GM12864 (cell line): Measurements from ENCODE around the gene ARL4D.
A peak's percentile ranks its signal among the peaks of the same experiment; 100 is the strongest.

ENCODE experiments used
- DNase-seq: peaks from one replicate; pipeline ENCODE4 v3.0.0-alpha.2; 2011; ENCODE audit warnings: low read depth
- H3K4me3 ChIP-seq: 2 replicates; pipeline ENCODE4 v1.5.1; 2011; ENCODE audit warnings: mild to moderate bottlenecking, low read depth, low read length, control low read depth
- TF ChIP-seq, protein P1 (sequence below): IDR thresholded peaks from 2 replicates; pipeline ENCODE4 v1.5.1; 2011; ENCODE audit warnings: low read depth, mild to moderate bottlenecking, moderate library complexity, low read length, control low read depth, inconsistent platforms; ENCODE audit errors: missing control alignments

Gene ARL4D

DNA sequence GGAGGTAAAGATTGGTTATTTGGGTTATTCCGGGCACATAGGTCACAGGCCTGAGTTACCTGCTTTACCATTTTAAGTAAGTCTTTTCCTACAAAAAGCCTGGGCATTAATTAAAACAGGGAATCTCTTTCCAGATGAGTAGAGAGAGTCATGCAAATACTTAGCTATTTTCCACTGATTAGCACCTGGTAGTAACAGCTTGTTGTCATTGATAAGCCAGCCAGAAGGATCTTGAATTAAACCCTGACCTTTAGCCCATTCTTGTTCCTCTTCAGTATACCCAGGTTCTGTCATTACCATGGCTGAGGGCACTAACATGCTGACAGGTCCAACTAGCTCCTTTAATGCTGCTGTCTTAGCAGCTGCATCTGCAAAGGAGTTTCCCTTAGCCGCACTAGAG is 44.4 kb upstream of the ARL4D start:
- TF ChIP-seq, protein P1, sequence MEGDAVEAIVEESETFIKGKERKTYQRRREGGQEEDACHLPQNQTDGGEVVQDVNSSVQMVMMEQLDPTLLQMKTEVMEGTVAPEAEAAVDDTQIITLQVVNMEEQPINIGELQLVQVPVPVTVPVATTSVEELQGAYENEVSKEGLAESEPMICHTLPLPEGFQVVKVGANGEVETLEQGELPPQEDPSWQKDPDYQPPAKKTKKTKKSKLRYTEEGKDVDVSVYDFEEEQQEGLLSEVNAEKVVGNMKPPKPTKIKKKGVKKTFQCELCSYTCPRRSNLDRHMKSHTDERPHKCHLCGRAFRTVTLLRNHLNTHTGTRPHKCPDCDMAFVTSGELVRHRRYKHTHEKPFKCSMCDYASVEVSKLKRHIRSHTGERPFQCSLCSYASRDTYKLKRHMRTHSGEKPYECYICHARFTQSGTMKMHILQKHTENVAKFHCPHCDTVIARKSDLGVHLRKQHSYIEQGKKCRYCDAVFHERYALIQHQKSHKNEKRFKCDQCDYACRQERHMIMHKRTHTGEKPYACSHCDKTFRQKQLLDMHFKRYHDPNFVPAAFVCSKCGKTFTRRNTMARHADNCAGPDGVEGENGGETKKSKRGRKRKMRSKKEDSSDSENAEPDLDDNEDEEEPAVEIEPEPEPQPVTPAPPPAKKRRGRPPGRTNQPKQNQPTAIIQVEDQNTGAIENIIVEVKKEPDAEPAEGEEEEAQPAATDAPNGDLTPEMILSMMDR = no peak
- H3K4me3 ChIP-seq = no peak overlapping the region
- DNase-seq = no peak

DNA sequence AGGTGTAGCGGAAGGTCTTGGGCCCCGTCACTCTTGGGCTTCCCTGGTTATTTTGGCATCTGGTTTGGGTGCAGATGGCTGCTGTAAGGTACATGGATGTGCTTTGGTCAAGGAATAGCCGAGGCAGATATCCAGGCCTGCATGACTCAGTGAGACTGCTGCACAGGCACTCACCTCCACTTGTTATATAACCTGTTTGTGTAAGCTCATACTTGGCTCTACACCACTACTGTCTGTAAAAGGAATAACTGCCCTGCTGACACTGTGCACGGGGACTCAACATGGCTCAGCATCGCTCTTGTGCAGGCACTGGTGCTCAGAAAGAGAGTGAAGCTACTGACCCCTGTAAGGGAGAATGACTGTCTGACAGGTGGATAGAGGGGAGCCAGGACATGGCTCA is 42.3 kb upstream of the ARL4D start:
- no peak overlapping the region for H3K4me3 ChIP-seq
- DNase-seq = no peak
- TF ChIP-seq, protein P1 = no peak

DNA sequence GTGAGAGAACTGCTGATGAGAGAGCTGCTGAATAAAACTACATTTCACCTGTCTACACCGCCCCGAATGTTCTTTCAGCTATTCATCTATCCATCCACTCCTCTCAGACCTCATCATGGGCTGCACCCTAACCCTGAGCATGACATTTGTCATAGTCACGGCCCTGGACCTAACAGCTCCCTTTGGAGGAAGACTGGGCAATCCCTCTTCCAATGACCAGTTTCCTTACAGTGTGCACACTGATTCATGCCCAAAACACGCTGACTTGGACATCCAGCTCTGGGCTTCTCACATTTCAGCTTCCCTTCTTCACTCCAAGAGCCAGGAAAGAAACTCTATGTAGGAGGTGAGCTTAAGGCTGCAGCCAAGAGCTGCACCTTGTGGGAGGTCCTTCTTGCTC is 41.8 kb upstream of the ARL4D start:
- no peak overlapping the region for H3K4me3 ChIP-seq
- no peak for DNase-seq
- TF ChIP-seq, protein P1 = no peak

DNA sequence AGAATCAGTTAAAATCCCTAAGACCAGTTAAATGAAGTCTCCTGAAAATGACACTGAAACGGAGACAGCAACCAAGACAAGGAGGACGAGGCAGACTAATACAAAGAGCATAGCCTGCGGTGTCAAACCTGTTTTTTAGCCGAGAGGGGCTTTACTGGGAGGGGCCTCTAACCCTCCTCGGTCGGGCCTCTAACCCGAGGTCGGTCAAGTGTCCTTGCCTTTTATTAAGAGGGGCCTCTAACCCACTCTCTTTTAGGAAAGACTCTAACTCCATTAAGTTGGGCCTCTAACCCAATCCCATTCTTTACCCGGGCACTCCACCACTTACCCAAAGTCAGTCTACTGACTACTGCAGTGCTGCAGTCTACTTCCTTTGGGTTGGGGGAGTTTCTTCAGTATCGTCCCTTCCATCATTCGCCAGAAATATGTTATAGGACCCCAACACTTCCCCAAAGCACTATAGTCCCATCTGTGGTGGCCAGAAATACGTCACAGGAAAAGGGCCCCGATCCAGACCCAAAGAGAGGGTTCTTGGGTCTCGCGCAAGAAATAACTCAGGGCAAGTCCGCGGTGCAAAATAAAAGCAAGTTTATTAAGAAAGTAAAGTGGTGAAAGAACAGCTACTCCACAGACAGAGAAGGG is 39.2 kb upstream of the ARL4D start:
- no peak for DNase-seq
- peak overlapping the region; percentile 63 for H3K4me3 ChIP-seq
- TF ChIP-seq, protein P1 = no peak

DNA sequence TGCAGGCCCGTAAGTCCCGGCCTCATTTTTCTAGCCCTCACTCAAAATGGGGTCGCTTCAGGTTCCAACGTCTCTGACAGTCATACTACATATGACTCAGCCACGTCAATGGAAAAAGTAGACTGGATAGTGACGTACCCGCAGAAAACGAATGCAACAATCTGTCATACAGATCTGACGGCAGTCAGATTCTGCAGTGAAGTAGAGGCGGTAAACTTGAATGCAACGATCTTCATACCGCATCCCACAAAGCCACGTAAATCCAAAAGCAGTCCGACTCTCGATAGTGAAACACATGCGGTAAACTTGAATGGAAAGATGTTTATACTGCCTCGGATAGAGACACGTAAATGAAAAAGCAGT is 38.4 kb upstream of the ARL4D start:
- no peak for DNase-seq
- H3K4me3 ChIP-seq = peak overlapping the region; percentile 63
- TF ChIP-seq, protein P1 = no peak

DNA sequence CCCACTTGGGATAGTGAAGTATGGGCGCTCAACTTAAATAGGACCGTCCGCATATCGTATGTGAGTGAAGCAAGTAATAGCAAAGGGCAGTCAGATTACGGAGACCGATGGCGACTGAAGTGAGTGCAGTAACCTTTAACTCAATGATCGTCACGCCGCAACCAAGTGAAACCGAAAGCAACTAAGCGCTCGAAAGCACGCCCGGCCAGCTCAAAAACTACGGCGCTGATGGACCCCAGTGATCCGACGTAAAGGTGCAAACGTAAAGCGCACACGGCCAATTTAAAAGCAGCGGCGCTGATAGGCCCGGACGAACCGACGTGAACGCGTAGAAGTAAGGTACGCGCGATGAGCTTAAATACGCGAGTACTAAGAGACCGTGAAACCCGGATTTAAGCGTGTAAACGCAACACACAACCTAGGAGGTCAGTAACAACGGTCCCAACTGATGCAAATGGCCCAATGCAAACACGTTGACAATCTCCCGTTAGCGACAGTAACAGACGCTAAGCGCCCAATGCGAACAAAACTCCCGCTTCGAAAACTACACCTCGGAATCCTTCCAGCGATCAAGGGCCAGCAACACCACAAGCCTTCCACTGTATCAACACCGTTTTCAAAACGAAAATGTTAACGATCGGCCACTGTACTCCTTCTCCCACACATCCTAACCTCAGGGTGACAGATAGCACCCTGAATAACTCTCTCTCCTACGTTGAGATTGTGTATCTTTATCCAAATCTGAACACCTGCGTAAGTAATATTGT is 37.9 kb upstream of the ARL4D start:
- H3K4me3 ChIP-seq = peak overlapping the region; percentile 63
- DNase-seq = peak; percentile 100

More for the DNA sequence above, 37.9 kb upstream of the ARL4D start:
- TF ChIP-seq, protein P1 = no peak
